T-helper 9 cell (primary cell): ENCODE measurements around the gene GAK.

Experiments used
- DNase-seq: peaks from one replicate; pipeline ENCODE4 v3.0.0-alpha.2; 2020

GAK gene

GRCh38 chr4:906339-907102 lies 25.6 kb downstream of the GAK start:
- DNase-seq, result no peak

DNA sequence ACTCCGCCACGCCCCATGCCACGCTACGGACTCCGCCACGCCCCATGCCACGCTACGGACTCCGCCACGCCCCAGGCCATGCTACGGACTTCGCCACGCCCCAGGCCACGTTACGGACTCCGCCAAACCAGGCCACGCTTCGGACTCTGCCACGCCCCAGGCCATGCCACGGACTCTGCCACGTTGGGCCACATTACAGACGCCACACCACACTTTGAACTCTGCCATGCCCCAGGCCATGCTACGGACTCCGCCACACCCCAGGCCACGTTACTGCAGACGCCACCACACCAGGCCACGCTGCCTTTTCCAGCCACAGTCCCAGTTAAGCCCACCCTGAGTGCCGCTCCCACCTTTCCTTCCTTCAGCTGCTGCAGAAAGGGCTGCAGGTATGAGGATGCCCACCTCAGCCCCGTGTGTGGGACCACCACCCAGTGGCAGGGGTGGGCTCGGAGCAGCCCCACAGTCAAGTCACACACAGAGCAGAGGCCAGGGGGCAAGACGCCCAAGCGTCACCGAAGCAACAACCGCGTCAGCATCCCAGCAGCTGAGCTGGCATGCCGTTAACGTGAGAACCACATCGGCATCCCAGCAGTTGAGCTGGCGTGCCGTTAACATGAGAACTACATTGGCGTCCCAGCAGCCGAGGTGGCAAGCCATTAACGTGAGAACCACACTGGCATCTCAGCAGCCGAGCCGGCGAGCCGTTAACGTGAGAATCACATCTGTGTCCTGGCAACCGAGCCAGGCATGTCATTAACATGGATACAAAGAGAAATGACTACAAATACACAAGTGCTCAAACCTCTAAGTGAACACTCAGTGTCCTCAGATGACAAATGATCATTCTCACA lies 26.4 kb downstream of the GAK start:
- DNase-seq, result no peak

- DNase-seq, result no peak
Measured at GRCh38 chr4:903066-904046, 28.8 kb downstream of the GAK start.

- DNase-seq, result no peak
Measured at GRCh38 chr4:901192-901910, 30.8 kb downstream of the GAK start.

DNA sequence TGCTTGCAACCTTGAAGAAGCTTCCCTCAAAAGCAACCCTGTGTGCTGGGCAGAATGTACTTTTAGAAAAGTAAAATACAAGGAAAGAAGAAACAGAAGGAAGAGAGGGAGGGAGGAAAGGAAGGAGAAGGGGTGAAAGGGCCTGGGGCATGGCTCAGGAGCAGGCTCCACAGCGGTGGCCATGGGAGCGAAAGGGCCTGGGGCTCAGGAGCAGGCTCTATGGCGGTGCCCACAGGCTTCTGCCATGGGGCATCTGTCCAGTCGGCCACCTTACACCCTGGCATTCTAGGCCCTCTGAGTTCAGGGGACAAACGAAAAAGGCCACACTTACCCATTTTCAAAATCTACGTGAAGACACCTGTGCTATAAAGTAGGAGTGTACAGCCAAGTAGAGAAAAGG lies 31.4 kb downstream of the GAK start:
- no peak for DNase-seq

DNA sequence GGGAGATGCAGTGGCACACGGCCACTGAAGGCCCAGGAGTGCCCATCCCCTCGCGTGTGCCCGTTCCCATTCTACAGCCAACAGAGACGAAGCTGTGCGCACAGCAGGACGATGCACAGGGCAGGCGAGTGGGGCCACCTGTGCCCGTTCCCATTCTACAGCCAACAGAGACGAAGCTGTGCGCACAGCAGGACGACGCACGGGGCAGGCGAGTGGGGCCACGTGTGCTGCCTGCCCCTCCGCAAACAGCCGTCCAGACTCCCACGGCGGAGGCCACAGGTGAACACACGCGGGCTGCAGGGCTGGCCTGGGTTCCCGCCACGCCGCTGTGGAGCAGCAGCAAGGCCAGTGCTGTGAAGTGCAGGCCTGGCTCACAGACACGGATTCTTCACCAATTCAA lies 32.0 kb downstream of the GAK start:
- DNase-seq, result no peak

DNA sequence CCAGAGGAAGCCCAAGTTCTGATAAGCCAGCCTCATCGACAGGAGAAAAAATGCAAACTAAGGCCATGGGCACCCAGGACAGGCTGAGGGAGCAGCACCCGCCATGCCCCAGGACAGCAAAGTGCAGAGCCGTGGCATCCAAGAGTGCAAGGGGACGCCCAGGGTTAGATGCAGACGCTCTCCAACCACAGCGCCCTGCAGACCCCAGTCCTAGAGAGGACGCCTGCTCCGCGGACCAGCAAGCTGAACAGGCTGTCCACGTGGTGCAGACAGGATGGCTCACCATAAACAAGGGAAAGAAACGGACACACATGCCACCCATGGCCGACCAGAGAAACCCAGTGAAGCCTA lies 32.6 kb downstream of the GAK start:
- DNase-seq, result no peak

DNA sequence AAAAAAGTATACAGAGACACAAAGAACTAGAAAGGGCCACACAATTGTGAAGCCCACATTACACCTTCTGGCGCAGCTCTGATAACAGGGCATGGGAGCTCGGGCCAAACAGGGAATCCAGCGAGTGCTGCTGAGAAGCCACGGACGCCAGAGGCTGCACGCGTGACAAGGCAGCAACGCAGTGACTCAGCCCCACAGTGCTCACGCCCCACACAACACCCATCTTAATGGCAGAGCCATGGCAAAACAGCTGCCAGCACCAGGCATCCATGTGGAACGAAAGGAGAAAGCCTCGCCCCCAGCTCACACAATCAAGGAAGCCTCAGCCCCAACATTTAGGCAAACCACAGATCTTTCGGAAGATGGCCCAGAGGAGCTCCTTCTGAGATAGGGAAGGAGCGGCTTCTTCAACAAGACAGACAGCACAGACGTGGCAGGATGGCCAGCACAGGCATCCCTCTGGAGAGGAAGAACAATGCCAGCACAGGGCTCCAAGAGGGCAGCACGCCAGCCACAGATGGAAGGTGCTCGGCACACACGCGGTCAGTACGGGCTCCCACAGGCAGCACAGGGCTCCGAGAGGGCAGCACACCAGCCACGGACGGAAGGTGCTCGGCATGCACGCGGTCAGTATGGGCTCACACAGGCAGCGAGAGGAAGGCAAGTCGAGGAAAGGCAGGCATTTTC lies 33.1 kb downstream of the GAK start:
- no peak for DNase-seq

DNA sequence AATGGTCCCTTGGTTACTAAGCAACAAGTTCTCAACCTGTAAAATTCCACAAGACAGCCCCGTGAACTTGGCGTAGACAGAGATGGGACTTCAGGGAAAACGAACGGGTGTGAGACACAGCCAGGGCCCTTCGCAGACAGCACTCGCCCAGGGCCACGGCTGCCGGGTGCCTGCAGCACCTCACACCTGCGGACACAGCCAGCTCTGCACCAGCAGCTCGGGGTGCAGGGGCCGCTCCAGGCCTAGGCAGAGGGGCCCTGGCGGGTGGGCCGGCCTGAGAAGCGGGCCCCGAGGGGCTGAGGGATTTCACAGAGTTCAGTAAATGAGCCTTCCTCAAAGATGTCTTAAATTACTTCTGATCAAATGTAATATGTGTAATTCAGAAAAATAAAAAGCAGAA lies 34.0 kb downstream of the GAK start:
- no peak for DNase-seq

DNA sequence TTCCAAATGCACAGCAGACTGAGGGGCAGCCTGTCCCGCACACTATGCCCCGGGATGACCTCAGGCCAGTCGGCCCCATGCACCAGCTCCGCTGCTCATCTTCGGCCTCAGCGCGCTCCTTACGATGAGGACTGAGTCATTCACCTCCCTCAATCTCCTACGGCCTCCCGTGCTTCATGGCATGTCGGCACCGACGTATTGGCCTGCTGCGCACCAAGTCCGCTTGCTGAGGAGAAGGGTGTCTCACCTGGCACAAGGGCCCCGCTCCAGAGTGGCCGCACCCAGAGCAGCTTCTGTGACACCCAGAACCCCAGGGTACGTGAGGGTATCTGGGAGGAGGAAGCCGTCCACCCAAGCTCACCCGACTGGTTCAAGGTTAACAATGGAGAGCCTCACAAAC lies 35.5 kb downstream of the GAK start:
- no peak for DNase-seq

GRCh38 chr4:896216-896615 lies 35.9 kb downstream of the GAK start:
- DNase-seq, result no peak

DNA sequence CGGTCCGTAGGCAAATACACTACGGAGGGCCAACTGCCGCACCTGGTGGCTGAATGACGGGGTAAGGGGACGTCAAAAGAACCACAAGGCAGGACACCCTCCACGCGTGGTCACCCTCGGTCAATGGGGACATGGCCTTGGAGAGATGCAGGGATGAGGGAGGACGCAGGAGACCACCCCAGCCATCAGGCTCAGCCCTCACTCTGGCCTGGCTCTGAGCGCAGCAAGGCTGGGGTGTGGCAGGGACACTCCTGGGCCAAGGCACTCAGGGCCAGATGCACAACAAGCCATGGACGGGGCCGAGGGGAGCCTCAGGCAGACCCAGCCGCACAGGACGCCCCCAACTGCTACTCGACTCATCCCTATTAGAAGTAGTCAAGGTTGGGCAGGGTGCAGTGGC lies 36.5 kb downstream of the GAK start:
- no peak for DNase-seq

DNA sequence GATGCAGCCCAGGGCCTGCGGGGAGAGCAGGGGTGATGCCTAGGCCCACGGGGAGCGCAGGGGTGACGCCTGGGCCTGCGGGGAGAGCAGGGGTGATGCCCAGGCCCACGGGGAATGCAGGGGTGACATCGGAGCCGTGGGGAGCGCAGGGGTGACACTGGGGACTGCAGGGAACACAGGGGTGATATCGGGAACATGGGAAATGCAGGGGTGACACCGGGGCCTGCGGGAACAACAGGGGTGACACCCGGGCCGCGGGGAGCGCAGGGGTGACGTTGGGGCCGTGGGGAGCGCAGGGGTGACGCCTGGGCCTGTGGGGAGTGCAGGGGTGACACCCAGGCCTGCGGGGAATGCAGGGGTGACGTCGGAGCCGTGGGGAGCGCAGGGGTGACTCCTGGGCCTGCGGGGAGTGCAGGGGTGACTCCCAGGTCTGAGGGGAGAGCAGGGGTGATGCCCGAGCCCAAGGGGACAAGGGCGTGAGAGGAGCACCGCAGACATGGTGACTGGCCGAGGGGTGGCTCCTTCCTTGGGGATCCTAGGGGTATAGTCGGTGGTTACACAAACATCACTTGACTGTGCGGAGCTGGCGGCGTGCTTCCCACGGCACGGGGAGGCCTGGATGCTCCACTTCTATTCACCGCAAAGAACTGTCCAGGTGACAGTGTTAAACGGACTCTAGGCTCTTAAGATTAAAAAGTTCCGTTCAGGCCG lies 38.0 kb downstream of the GAK start:
- DNase-seq, result no peak

- DNase-seq, result no peak
Measured at GRCh38 chr4:893276-893994, 38.7 kb downstream of the GAK start.

- DNase-seq, result no peak
Measured at GRCh38 chr4:892780-893179, 39.3 kb downstream of the GAK start.

- DNase-seq, result no peak
Measured at GRCh38 chr4:891747-892146, 40.4 kb downstream of the GAK start.

GRCh38 chr4:890036-890695 lies 42.0 kb downstream of the GAK start:
- DNase-seq, result no peak

DNA sequence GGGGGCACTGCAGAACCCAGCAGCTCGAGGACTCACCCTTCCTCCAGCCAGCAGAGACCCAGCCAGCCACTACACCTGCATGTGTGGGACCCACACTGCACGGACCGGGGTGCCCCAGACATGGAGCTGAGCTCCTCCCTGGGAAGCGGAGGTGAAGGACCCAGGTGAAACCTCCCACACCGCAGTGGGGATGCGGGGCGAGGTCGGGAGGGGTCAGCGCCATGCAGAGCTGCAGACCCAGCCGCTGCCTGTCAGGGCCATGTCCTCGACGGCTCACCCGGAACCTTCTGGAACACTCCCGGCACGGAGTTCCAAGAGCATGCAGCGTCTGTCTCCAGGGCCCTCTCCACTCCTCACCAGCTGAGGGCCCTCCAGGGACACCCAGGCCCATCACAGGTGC lies 42.6 kb downstream of the GAK start:
- DNase-seq, result no peak

- no peak for DNase-seq
Measured at GRCh38 chr4:888029-888428, 44.1 kb downstream of the GAK start.
